DOHH2 (cell line): ENCODE results near the gene GRM4.

Source experiments
- CTCF ChIP-seq: fragments of 200-600 bp; sonication (generic); IDR thresholded peaks from one replicate; pipeline ENCODE4 v1.5.1; 2014; ENCODE audit warnings: antibody characterized with exemption, mild to moderate bottlenecking, low read depth, low read length; ENCODE audit not compliant: poor library complexity, severe bottlenecking
- EZH2phosphoT487 ChIP-seq: fragments of 200-600 bp; sonication (generic); IDR thresholded peaks from 2 replicates; pipeline ENCODE4 v1.6.1; 2017; ENCODE audit warnings: borderline replicate concordance, mild to moderate bottlenecking, antibody characterized with exemption, low read length, moderate library complexity, mixed read lengths

GRCh38 chr6:34151321-34152041, 5.6 kb upstream of the GRM4 start:
- TF ChIP-seq CTCF (no peak), EZH2phosphoT487 (no peak)
